HG03460 (cell line): ENCODE measurements around the gene ABCC6.

ENCODE experiments used
- ATAC-seq: cut with Tn5 transposase; IDR thresholded peaks from one replicate; pipeline ENCODE4 v1.9.1; 2021; ENCODE audit not compliant: unreplicated experiment

ABCC6 gene

GRCh38 chr16:16143931-16144330 is 79.4 kb downstream of the ABCC6 start:
- ATAC-seq: no peak

GRCh38 chr16:16143038-16143763 is 80.1 kb downstream of the ABCC6 start:
- ATAC-seq: no peak

- no peak for ATAC-seq
Measured at GRCh38 chr16:16141784-16142396, 81.4 kb downstream of the ABCC6 start.

GRCh38 chr16:16141141-16141540 is 82.2 kb downstream of the ABCC6 start:
- no peak for ATAC-seq

GRCh38 chr16:16140537-16140936 is 82.8 kb downstream of the ABCC6 start:
- ATAC-seq: no peak

GRCh38 chr16:16139806-16140205 is 83.5 kb downstream of the ABCC6 start:
- ATAC-seq: no peak

- ATAC-seq: no peak
Measured at GRCh38 chr16:16139061-16139460, 84.2 kb downstream of the ABCC6 start.

- ATAC-seq: no peak
Measured at GRCh38 chr16:16138034-16138635, 85.2 kb downstream of the ABCC6 start.

GRCh38 chr16:16137110-16137509 is 86.2 kb downstream of the ABCC6 start:
- ATAC-seq: no peak

- ATAC-seq: no peak
Measured at GRCh38 chr16:16136588-16136987, 86.7 kb downstream of the ABCC6 start.

GRCh38 chr16:16133943-16134604 is 89.2 kb downstream of the ABCC6 start:
- ATAC-seq: no peak

- ATAC-seq: no peak
Measured at GRCh38 chr16:16131659-16132058, 91.6 kb downstream of the ABCC6 start.

GRCh38 chr16:16131204-16131603 is 92.1 kb downstream of the ABCC6 start:
- ATAC-seq: no peak

- ATAC-seq: no peak
Measured at GRCh38 chr16:16127469-16128116, 95.7 kb downstream of the ABCC6 start.

- no peak for ATAC-seq
Measured at GRCh38 chr16:16126896-16127295, 96.4 kb downstream of the ABCC6 start.

- ATAC-seq: no peak
Measured at GRCh38 chr16:16124974-16125373, 98.3 kb downstream of the ABCC6 start.

GRCh38 chr16:16124438-16124837 is 98.9 kb downstream of the ABCC6 start:
- no peak for ATAC-seq

- no peak for ATAC-seq
Measured at GRCh38 chr16:16122264-16122663, 101.0 kb downstream of the ABCC6 start.

GRCh38 chr16:16121185-16121727 is 102.0 kb downstream of the ABCC6 start:
- no peak for ATAC-seq

GRCh38 chr16:16120382-16121184 is 102.7 kb downstream of the ABCC6 start:
- ATAC-seq: no peak
